ENCODE data around the gene GSTO2. TPM values are rescaled to one million over a fixed set of nuclear protein-coding genes. Genes with fewer than 3 reads are reported as not detected.

GSTO2 gene
- total RNA-seq, 2 experiments from 2014 or later = 1.6 TPM

DNA sequence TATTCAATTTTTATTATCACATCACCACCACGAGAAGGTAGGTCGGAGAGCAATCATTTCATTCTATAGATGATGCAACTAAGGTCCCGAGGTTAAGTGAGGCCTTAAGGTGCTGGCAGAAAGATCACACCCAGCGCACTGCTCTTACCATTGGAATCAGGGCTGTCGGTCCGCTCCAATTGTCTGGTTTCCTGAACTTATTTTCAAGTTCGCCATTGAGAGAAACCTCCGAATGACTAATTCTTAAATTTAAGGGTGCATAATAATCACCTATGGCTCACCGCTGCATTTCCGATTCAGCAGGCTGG is 625 bp upstream of the GSTO2 start:
- ChIA-PET CTCF (ENCODE audit: unreplicated experiment) (interaction anchor here (1.6 kb wide), 1 partner anchor 23 kb away, joined by 6 read pairs; no protein-coding TSS in a partner anchor), POLR2A (interaction anchor here (0.6 to 1.8 kb wide), 4 partner anchors 19 to 1493 kb away, joined by 3 to 13 read pairs (median 6); partner anchors contain the start of gene SFR1)
- no peak for DNase-seq (ENCODE audit: low spot score)
- peak overlapping the region; percentile 43; the same call in 1 of the 2 replicates for H2AFZ ChIP-seq (ENCODE audit: low read length)
- H3K9me3 ChIP-seq (ENCODE audit: low read length) = no peaks in the 10 kb centered on the region
- H3K4me3 ChIP-seq (ENCODE audit: low read depth, low read length, poor library complexity, severe bottlenecking) = peak overlapping the region; percentile 88
- H3K9me2 ChIP-seq (ENCODE audit: insufficient read depth, low read length) = no peaks in the 10 kb centered on the region
- H3K79me2 ChIP-seq (ENCODE audit: insufficient read depth, low read depth, low read length) = peaks cover 53% of the 10 kb centered on the region
- intact Hi-C loops (cut with micrococcal nuclease; ENCODE audit: unreplicated experiment) = loop anchor here (2.0 to 5.0 kb wide), 3 partner anchors 70 to 301 kb away; partner anchors contain the start of genes ITPRIP, SFR1 and SLK
- peaks cover 40% of the 10 kb centered on the region for H3K36me3 ChIP-seq (ENCODE audit: insufficient read depth, low read length)
- BruUV-seq (replicated peaks) = TSS peak; percentile 81
- TF ChIP-seq, protein P1, sequence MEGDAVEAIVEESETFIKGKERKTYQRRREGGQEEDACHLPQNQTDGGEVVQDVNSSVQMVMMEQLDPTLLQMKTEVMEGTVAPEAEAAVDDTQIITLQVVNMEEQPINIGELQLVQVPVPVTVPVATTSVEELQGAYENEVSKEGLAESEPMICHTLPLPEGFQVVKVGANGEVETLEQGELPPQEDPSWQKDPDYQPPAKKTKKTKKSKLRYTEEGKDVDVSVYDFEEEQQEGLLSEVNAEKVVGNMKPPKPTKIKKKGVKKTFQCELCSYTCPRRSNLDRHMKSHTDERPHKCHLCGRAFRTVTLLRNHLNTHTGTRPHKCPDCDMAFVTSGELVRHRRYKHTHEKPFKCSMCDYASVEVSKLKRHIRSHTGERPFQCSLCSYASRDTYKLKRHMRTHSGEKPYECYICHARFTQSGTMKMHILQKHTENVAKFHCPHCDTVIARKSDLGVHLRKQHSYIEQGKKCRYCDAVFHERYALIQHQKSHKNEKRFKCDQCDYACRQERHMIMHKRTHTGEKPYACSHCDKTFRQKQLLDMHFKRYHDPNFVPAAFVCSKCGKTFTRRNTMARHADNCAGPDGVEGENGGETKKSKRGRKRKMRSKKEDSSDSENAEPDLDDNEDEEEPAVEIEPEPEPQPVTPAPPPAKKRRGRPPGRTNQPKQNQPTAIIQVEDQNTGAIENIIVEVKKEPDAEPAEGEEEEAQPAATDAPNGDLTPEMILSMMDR (conservative IDR thresholded peaks at IDR 0.05; ENCODE audit: low read length) = no peak
- TF ChIP-seq EZH2phosphoT487 (IDR thresholded peaks at IDR 0.05; ENCODE audit: borderline replicate concordance, low read depth, low read length) = no peak
- peak overlapping the region; percentile 47 for H3K27ac ChIP-seq (ENCODE audit: low read depth, low read length, poor library complexity, severe bottlenecking)
- H3K4me1 ChIP-seq (ENCODE audit: insufficient read depth, low read length, poor library complexity, severe bottlenecking) = peaks cover 16% of the 10 kb centered on the region
- peak overlapping the region; percentile 95 for H3K4me2 ChIP-seq (ENCODE audit: low read length)
- peaks cover 25% of the 10 kb centered on the region; the same call in 1 of the 2 replicates for H4K20me1 ChIP-seq (ENCODE audit: insufficient read depth, low read length)

DNA sequence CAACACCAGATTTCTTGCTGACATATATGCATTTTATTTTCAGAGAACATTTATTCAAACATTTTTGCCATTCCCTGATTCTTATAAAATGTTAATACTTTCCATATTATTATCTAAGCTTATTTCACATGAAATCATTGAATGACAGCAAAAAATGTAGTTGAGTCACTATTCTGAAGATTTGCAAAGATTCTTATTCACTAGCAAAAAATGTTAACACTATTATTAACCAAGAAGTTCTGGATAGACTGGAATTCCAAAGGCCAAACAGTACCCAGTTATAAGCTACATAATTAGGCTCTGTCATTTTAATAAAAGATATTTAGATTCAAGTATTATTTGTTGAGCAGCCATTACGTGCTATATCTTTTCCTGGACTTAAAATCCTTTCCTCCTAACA is 4.3 kb downstream of the GSTO2 start:
- no peaks in the 10 kb centered on the region for H3K9me2 ChIP-seq (ENCODE audit: insufficient read depth, low read length)
- BruUV-seq (replicated peaks) = no TSS peak
- POLR2A ChIA-PET = interaction anchor here (0.7 to 2.3 kb wide), 5 partner anchors 12 to 149 kb away, joined by 3 to 8 read pairs (median 4); no protein-coding TSS in a partner anchor

More for the DNA sequence above, 4.3 kb downstream of the GSTO2 start:
- Histone ChIP-seq H2AFZ (ENCODE audit: low read length) (no peak overlapping the region), H3K9me3 (ENCODE audit: low read length) (no peaks in the 10 kb centered on the region), H3K79me2 (ENCODE audit: insufficient read depth, low read depth, low read length) (peaks cover 4% of the 10 kb centered on the region), H3K4me3 (ENCODE audit: low read depth, low read length, poor library complexity, severe bottlenecking) (no peak overlapping the region), H3K4me1 (ENCODE audit: insufficient read depth, low read length, poor library complexity, severe bottlenecking) (peaks cover 6% of the 10 kb centered on the region), H3K4me2 (ENCODE audit: low read length) (no peak overlapping the region), H3K27ac (ENCODE audit: low read depth, low read length, poor library complexity, severe bottlenecking) (no peak overlapping the region), H3K36me3 (ENCODE audit: insufficient read depth, low read length) (no peaks in the 10 kb centered on the region), H4K20me1 (ENCODE audit: insufficient read depth, low read length) (no peaks in the 10 kb centered on the region; the same call in 1 of the 2 replicates)
- CTCF ChIA-PET (ENCODE audit: unreplicated experiment) = interaction anchor here (0.6 to 1.5 kb wide), 4 partner anchors 19 to 503 kb away, joined by 3 to 4 read pairs (median 4); no protein-coding TSS in a partner anchor
- intact Hi-C loops (cut with micrococcal nuclease; ENCODE audit: unreplicated experiment) = no loop called here
- TF ChIP-seq, protein P1 (conservative IDR thresholded peaks at IDR 0.05; ENCODE audit: low read length) = no peak
- TF ChIP-seq EZH2phosphoT487 (IDR thresholded peaks at IDR 0.05; ENCODE audit: borderline replicate concordance, low read depth, low read length) = no peak
- DNase-seq (ENCODE audit: low spot score) = no peak
